NCI-H146 (cell line): ENCODE results near the gene NCOA1.
"Not testable (repeated sequence)": the region's sequence is repeated elsewhere in the genome, so short reads cannot be mapped to it uniquely, and the experiment has no call there.

Source experiments
- DNase-seq: peaks from one replicate; lab custom pipeline; 2025; lab: John Stamatoyannopoulos, UW

The NCOA1 gene

DNA sequence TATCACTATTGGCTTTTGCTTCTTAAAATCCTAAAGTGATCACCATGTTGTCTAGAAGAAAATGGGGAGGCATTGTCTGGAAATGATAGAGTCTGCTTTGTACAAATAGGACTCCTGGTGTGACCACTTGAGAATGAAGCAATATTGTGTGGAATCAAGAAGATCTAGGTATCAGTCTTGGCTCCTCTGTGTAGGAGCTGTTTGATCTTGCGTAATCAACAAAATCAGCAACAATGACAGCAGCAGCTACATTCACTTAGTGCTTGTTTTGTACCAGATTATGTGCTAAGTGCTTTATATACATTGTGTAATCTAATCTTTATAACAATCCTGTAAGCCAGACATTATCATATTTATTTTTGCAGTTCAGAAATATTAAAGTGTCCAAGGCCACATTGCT lies 17.8 kb downstream of the NCOA1 start:
- peak; percentile 1 for DNase-seq

GRCh38 chr2:24509425-24509824 lies 18.4 kb downstream of the NCOA1 start:
- DNase-seq: no peak

- DNase-seq: no peak
Measured at GRCh38 chr2:24509840-24510239, 18.8 kb downstream of the NCOA1 start.

GRCh38 chr2:24510771-24511170 lies 19.7 kb downstream of the NCOA1 start:
- DNase-seq: no peak

- DNase-seq: no peak
Measured at GRCh38 chr2:24511198-24511597, 20.1 kb downstream of the NCOA1 start.

GRCh38 chr2:24511894-24512293 lies 20.8 kb downstream of the NCOA1 start:
- no peak for DNase-seq

DNA sequence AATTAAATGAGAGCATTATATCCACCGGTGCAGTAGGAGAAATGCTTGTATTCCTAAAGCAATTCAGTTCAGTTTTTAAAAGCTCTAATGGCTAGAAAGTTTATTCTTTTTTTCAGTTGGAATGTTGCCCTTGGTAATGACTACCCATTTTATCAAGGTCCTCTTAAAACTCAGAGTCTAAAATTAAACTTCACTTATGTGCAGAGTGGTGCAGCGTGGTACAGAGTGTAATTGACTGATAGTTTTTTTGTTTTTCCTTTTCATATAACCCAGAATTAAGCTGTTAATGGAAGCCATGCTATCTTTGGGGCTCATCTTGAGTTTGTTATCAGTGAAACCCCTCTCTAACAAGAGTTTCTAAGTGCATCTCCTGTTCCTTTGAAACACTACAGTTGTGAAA lies 21.4 kb downstream of the NCOA1 start:
- DNase-seq: no peak

- DNase-seq: no peak
Measured at GRCh38 chr2:24512831-24513230, 21.8 kb downstream of the NCOA1 start.

DNA sequence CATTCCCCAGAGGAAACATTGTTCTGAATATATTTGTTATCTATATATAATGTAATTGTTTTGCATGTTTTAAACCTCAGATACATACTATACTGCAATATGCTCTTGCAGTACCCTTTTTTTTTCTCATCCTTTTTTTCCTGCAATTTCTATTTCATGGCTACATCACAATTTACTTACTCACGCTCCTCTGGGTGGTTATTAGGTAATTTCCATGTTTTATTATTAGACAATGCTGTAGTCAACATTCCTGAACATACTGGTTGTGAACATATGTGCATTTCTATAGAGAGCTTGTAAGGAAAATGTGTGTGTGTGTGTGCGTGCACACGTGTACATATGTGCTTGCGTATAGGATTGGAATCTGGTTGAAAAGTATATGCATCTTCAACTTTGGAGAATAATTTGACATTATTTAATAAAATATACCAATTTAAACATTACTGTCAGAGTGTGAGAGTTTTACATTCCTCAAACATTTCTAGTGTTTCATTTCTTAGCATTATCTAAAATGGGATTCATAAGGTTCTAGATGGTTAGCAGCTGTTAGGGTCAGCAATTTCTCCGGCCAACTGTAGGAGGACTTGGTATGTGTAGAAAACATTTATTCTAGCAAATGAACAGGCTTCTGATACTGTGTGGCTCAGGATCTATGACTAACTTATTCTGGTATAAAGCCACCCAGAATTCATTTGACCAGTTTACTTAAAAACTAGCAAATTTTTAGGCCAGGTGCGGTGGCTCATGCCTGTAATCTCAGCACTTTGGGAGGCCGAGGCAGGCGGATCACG lies 22.4 kb downstream of the NCOA1 start:
- DNase-seq: no peak

GRCh38 chr2:24514820-24515219 lies 23.8 kb downstream of the NCOA1 start:
- no peak for DNase-seq

GRCh38 chr2:24515335-24515734 lies 24.3 kb downstream of the NCOA1 start:
- no peak for DNase-seq

DNA sequence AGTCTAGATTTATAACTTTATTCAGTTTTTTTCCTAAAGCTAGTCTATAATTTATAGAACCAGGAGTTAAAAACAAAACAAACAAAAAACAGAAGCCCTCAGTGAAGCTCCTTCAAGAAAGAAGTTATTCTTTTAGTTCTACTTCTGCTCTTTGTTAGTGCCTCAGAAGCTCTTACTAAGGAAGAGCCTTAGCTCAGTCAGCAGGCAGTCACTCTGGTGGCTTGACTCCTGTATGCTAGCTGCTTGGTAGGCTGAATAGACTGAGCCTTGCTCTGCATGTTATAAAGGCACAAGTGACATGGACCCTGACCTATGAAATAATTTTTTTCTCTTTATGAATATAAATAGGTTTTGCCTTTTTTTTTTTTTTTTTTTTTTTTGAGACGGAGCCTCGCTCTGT lies 24.8 kb downstream of the NCOA1 start:
- no peak for DNase-seq

DNA sequence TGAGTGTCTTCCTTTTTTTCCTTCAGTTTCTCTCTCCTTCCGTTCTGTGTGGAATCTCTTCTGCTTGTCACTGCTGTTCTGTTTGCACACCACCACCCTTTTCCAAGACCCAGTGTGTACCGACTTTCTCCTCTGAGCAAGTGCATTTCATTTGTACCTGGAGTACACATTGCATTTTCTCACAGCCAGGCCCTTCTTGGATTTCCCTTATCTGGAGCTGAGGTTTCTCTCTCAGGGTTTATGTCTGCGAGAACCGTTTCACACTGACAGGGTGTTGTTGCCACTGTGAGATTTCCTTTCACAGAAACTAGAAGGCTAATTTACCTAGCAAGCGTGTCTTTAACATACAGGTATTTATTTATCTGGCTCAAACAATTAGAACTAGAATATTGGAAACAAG lies 26.2 kb downstream of the NCOA1 start:
- no peak for DNase-seq

DNA sequence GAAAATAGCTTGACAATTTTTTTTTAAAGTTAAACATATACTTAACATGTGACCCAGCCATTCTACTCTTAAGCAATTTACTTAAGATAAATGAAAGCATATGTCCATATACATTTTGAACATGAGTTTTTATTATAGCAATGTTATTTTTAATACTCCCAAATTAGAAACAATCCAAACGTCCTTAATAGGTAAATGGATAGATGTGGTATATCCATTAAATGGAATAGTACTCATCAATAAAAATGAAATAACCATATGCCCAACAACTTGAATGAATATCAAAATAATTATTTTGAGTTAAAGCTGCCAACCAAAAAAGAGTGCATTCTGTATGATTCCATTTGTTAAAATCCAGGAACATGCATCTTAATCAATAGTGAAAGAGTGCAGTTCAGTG lies 29.1 kb downstream of the NCOA1 start:
- no peak for DNase-seq

- no peak for DNase-seq
Measured at GRCh38 chr2:24521162-24521857, 30.3 kb downstream of the NCOA1 start.

- no peak for DNase-seq
Measured at GRCh38 chr2:24521975-24522639, 31.1 kb downstream of the NCOA1 start.

DNA sequence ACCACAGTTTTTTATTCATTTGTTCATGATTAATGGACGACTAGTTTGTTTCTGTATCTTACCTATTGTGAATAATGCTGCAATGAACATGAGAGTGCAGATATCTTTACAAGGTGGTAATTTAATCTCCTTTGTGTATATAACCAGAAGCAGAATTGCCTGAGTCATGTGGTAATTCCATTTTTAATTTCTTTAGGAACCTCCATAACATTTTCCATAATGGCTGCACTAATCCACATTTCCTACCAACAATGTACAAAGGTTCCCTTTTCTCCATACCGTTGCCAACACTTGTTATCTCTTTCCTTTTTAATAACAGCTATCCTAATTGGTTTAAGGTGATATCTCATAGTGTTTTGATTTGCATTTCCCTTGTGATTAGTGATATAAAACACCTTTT lies 36.5 kb downstream of the NCOA1 start:
- DNase-seq: no peak

DNA sequence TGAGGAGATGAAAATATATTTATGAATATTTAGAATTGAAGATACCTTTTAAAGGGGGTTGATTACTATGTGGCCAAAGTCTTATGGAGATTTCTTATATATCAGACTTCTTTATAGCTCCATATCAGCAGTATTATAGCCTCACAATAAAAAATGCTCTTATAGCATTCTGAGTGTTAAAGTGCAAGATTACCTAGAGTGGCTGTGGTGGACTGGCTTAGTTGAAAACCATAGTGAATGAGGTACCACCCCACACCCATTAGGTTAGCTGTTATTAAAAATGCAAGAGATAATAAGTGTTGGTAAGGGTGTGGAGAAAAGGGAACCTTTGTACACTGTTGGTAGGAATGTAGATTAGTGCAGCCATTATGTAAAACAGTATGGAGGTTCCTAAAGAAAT lies 39.7 kb downstream of the NCOA1 start:
- DNase-seq: no peak

DNA sequence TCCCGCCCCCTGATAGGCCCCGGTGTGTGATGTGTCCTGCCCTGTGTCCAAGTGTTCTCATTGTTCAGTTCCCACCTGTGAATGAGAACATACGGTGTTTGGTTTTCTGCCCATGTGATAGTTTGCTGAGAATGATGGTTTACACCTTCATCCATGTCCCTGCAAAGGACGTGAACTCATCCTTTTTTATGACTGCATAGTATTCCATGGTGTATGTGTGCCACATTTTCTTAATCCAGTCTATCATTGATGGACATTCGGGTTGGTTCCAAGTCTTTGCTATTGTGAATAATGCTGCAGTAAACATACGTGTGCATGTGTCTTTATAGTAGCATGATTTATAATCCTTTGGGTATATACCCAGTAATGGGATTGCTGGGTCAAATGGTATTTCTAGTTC lies 40.6 kb downstream of the NCOA1 start:
- not testable (repeated sequence) for DNase-seq

- DNase-seq: not testable (repeated sequence)
Measured at GRCh38 chr2:24532057-24532456, 41.0 kb downstream of the NCOA1 start.

DNA sequence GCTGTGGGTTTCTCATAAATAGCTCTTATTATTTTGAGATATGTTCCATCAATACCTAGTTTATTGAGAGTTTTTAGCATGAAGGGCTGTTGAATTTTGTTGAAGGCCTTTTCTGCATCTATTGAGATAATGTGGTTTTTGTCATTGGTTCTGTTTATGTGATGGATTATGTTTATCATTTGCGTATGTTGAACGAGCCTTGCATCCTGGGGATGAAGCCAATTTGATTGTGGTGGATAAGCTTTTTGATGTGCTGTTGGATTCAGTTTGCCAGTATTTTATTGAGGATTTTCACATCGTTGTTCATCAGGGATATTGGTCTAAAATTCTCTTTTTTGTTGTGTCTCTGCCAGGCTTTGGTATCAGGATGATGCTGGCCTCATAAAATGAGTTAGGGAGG lies 42.5 kb downstream of the NCOA1 start:
- not testable (repeated sequence) for DNase-seq

- no peak for DNase-seq
Measured at GRCh38 chr2:24538720-24539119, 47.7 kb downstream of the NCOA1 start.

DNA sequence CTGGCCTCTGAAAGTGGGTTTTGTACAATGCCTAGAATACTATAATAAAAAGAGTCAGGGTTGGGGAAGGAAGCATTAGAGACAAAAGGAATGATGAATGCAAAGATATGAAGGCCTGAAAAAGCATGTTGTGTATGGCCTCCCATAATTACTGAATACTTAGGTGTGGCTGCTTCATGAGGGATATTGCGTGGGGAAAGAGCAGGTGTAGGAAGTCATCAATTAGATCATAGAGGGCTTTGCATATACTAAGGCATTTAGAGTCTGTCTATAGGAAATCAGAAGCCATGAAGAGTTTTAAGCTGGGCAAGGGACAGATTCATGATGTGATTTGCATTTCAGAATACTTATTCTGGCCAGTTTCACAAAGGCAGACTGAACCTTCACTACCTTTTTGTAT lies 48.2 kb downstream of the NCOA1 start:
- DNase-seq: peak; percentile 43
